SK-N-SH (cell line): ENCODE measurements around the gene SAG. TPM values are rescaled to one million over a fixed set of nuclear protein-coding genes. Genes with fewer than 3 reads are reported as not detected.

Experiments used
- CTCF ChIA-PET: fragments of 300-600, 350-600 bp; formaldehyde crosslinking; extraction: SDS; loops from one replicate; lab custom pipeline; 2021; lab: Yijun Ruan, JAX
- POLR2A ChIA-PET: fragments of 350-600 bp; sonication (Branson Sonifier 250); formaldehyde crosslinking; extraction: SDS; loops from one replicate; lab custom pipeline; 2020; ENCODE audit warnings: antibody characterized with exemption, inconsistent platforms; lab: Yijun Ruan, JAX
- DNase-seq: peaks from one replicate; pipeline ENCODE4 v3.0.0; 2012
- H2AFZ ChIP-seq: fragments of 200-600 bp; sonication (generic); 2 replicates; pipeline ENCODE4 v1.8.1; 2016; ENCODE audit warnings: antibody characterized with exemption, mild to moderate bottlenecking, low read depth
- H3F3A ChIP-seq: fragments of 200-600 bp; sonication (generic); replicated peaks from 2 replicates; pipeline ENCODE3; 2016; ENCODE audit warnings: antibody characterized with exemption, mild to moderate bottlenecking; ENCODE audit not compliant: insufficient read depth
- H3K27ac ChIP-seq, 2 experiments: fragments of 200-500 bp in 1 of 2; fragments of 200-600 bp in 1 of 2; sonication (Bioruptor generic) in 1 of 2; sonication (generic), shearing (Covaris generic) in 1 of 2; 2 replicates each; pipeline versions ENCODE4 v1.5.1 to v1.6.1; 2014 to 2016; ENCODE audit warnings: low read depth in 2 of 2, inconsistent platforms in 1 of 2, low read length in 1 of 2, mild to moderate bottlenecking in 1 of 2, mixed read lengths in 1 of 2
- H3K27me3 ChIP-seq: fragments of 200-600 bp; sonication (generic), shearing (Covaris generic); 2 replicates; pipeline ENCODE4 v1.6.1; 2016; ENCODE audit warnings: mixed run types; ENCODE audit not compliant: insufficient read depth
- H3K36me3 ChIP-seq, 2 experiments: fragments of 200-500 bp in 1 of 2; fragments of 200-600 bp in 1 of 2; sonication (Bioruptor generic) in 1 of 2; sonication (generic) in 1 of 2; replicated peaks in 1 of 2; 2 replicates each; pipeline versions ENCODE3 to v1.5.1; 2014 to 2016; ENCODE audit warnings: low read length in 1 of 2, mild to moderate bottlenecking in 1 of 2; ENCODE audit not compliant: insufficient read depth in 2 of 2, control insufficient read depth in 1 of 2
- H3K4me1 ChIP-seq, 2 experiments: fragments of 200-500 bp in 1 of 2; fragments of 200-600 bp in 1 of 2; sonication (Bioruptor generic) in 1 of 2; sonication (generic), shearing (Covaris generic) in 1 of 2; 2 replicates each; pipeline versions ENCODE4 v1.5.1 to v1.6.1; 2014 to 2016; ENCODE audit warnings: low read depth in 1 of 2, low read length in 1 of 2, mixed run types in 1 of 2; ENCODE audit not compliant: insufficient read depth in 2 of 2, control insufficient read depth in 1 of 2
- H3K4me2 ChIP-seq: fragments of 200-600 bp; sonication (generic), shearing (Covaris generic); 2 replicates; pipeline ENCODE4 v1.6.1; 2017; ENCODE audit warnings: mixed run types
- H3K4me3 ChIP-seq, 2 experiments: fragments of 200-500 bp in 1 of 2; fragments of 200-600 bp in 1 of 2; sonication (Bioruptor generic) in 1 of 2; sonication (generic), shearing (Covaris generic) in 1 of 2; 2 replicates each; pipeline versions ENCODE4 v1.5.1 to v1.8.1; 2014 to 2016; ENCODE audit warnings: low read depth in 2 of 2, inconsistent platforms in 1 of 2, low read length in 1 of 2, mild to moderate bottlenecking in 1 of 2, mixed read lengths in 1 of 2, moderate library complexity in 1 of 2
- H3K79me2 ChIP-seq: fragments of 200-600 bp; sonication (generic); 2 replicates; pipeline ENCODE4 v1.8.1; 2017; ENCODE audit warnings: mild to moderate bottlenecking; ENCODE audit not compliant: insufficient read depth
- H3K9ac ChIP-seq: fragments of 200-600 bp; sonication (generic); 2 replicates; pipeline ENCODE4 v1.6.1; 2017; ENCODE audit warnings: mixed run types
- H3K9me2 ChIP-seq: fragments of 200-600 bp; sonication (generic); 2 replicates; pipeline ENCODE4 v1.6.1; 2017; ENCODE audit warnings: mixed run types
- H3K9me3 ChIP-seq: fragments of 200-600 bp; sonication (generic); 2 replicates; pipeline ENCODE4 v1.6.1; 2017; ENCODE audit warnings: mixed run types, mild to moderate bottlenecking, moderate library complexity
- H4K20me1 ChIP-seq: fragments of 200-600 bp; sonication (generic); 2 replicates; pipeline ENCODE4 v1.6.1; 2017; ENCODE audit warnings: mild to moderate bottlenecking, mixed run types; ENCODE audit not compliant: insufficient read depth
- CHD2 ChIP-seq: fragments of 150-350 bp; IDR thresholded peaks from 2 replicates; pipeline ENCODE4 v1.6.1; 2018; ENCODE audit warnings: low read length; ENCODE audit not compliant: partially characterized antibody
- ELF1 ChIP-seq: IDR thresholded peaks from 2 replicates; pipeline ENCODE4 v1.4.0; 2012
- EZH2phosphoT487 ChIP-seq: fragments of 200-600 bp; sonication (generic); IDR thresholded peaks from 2 replicates; pipeline ENCODE4 v1.6.1; 2017; ENCODE audit warnings: low read depth, mixed run types, mild to moderate bottlenecking, antibody characterized with exemption, moderate library complexity, borderline replicate concordance
- FOSL2 ChIP-seq: IDR thresholded peaks from 2 replicates; pipeline ENCODE4 v1.4.0; 2012; ENCODE audit warnings: low read depth, mild to moderate bottlenecking, moderate library complexity, borderline replicate concordance
- NFIC ChIP-seq: IDR thresholded peaks from 2 replicates; pipeline ENCODE4 v1.4.0; 2012; ENCODE audit warnings: borderline replicate concordance
- RAD21 ChIP-seq: IDR thresholded peaks from 2 replicates; pipeline ENCODE4 v1.6.1; 2012; ENCODE audit warnings: mild to moderate bottlenecking, low read length
- RCOR1 ChIP-seq: fragments of 150-350 bp; IDR thresholded peaks from 2 replicates; pipeline ENCODE4 v1.6.1; 2017; ENCODE audit warnings: antibody characterized with exemption, low read length
- REST ChIP-seq: IDR thresholded peaks from 2 replicates; pipeline ENCODE4 v1.6.1; 2012; ENCODE audit warnings: mild to moderate bottlenecking, low read depth, low read length, moderate library complexity
- RFX5 ChIP-seq: IDR thresholded peaks from 2 replicates; pipeline ENCODE4 v1.6.1; 2012; ENCODE audit warnings: mild to moderate bottlenecking, improper control_type of control experiment, low read length
- RXRA ChIP-seq: IDR thresholded peaks from 2 replicates; pipeline ENCODE4 v1.4.0; 2012; ENCODE audit warnings: low read depth, mild to moderate bottlenecking, borderline replicate concordance
- TEAD4 ChIP-seq: IDR thresholded peaks from 2 replicates; pipeline ENCODE4 v1.4.0; 2012; ENCODE audit warnings: mild to moderate bottlenecking, borderline replicate concordance; ENCODE audit not compliant: insufficient read depth
- USF1 ChIP-seq: IDR thresholded peaks from 2 replicates; pipeline ENCODE4 v1.4.0; 2012; ENCODE audit warnings: low read depth, borderline replicate concordance
- USF2 ChIP-seq: fragments of 150-350 bp; IDR thresholded peaks from 2 replicates; pipeline ENCODE4 v1.6.1; 2017; ENCODE audit warnings: antibody characterized with exemption, low read length, low read depth, borderline replicate concordance
- YY1 ChIP-seq: IDR thresholded peaks from 2 replicates; pipeline ENCODE4 v1.4.0; 2012; ENCODE audit warnings: low read depth, mild to moderate bottlenecking
- WGBS: methylation state at CpG from one replicate; pipeline ENCODE4 v1.1.6; 2017; ENCODE audit warnings: low lambda C conversion rate; 5-methylcytosine and 5-hydroxymethylcytosine counted together
- polyA plus RNA-seq, 3 experiments: library from polyadenylated mRNA; depleted of rRNA; stranded (reverse); fragments of >200 nt; gene quantifications; 2 replicates each; pipeline ENCODE4 v1.2.3, GENCODE V29; 2012
- TF ChIP-seq, protein P1 (sequence below): fragments of 200-600 bp; sonication (generic); IDR thresholded peaks from 2 replicates; pipeline ENCODE4 v1.6.1; 2017; ENCODE audit warnings: antibody characterized with exemption, mild to moderate bottlenecking, moderate library complexity

The SAG gene
- polyA plus RNA-seq, 1 of the 3 experiments (the other 2 are of a cell fraction): not detected

GRCh38 chr2:233314180-233314925, 6.7 kb downstream of the SAG start:
- TF ChIP-seq TEAD4 (no peak), FOSL2 (no peak), EZH2phosphoT487 (no peak), ELF1 (no peak), RAD21 (no peak), RCOR1 (no peak), CHD2 (no peak), USF2 (no peak), NFIC (no peak), RFX5 (no peak), YY1 (no peak), RXRA (no peak), USF1 (no peak), REST (no peak)
- TF ChIP-seq, protein P1, sequence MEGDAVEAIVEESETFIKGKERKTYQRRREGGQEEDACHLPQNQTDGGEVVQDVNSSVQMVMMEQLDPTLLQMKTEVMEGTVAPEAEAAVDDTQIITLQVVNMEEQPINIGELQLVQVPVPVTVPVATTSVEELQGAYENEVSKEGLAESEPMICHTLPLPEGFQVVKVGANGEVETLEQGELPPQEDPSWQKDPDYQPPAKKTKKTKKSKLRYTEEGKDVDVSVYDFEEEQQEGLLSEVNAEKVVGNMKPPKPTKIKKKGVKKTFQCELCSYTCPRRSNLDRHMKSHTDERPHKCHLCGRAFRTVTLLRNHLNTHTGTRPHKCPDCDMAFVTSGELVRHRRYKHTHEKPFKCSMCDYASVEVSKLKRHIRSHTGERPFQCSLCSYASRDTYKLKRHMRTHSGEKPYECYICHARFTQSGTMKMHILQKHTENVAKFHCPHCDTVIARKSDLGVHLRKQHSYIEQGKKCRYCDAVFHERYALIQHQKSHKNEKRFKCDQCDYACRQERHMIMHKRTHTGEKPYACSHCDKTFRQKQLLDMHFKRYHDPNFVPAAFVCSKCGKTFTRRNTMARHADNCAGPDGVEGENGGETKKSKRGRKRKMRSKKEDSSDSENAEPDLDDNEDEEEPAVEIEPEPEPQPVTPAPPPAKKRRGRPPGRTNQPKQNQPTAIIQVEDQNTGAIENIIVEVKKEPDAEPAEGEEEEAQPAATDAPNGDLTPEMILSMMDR: no peak
- Histone ChIP-seq H3K27me3 (peaks cover 6% of the 10 kb centered on the region; the same call in 1 of the 2 replicates), H3K4me1 (peaks cover 0 to 5% of the 10 kb centered on the region in 2 experiments; a peak in 1 of 4 replicates), H3K9me3 (no peaks in the 10 kb centered on the region), H4K20me1 (no peaks in the 10 kb centered on the region), H3K4me3 (no peak overlapping the region), H3F3A (no peaks in the 10 kb centered on the region), H3K4me2 (no peak overlapping the region), H3K27ac (no peak overlapping the region), H3K36me3 (no peaks in the 10 kb centered on the region), H3K9ac (no peak overlapping the region), H3K9me2 (no peaks in the 10 kb centered on the region), H3K79me2 (no peaks in the 10 kb centered on the region), H2AFZ (no peak overlapping the region)
- POLR2A ChIA-PET: no interaction called here
- CTCF ChIA-PET: no interaction called here
- DNase-seq: no peak
- 87% methylated on average over 17 of the region's 20 CpGs for WGBS
